Activated CD4-positive, alpha-beta T cell treated with anti-CD3 and anti-CD28 coated beads, Interleukin-2, Interleukin-4, amounts not matched to agents 100 ng/mL and 50 ng/mL, durations not matched to agents 16 hours and 8 hours (primary cell): ENCODE results near the gene GSG1L.

Experiments
- DNase-seq: peaks from one replicate; pipeline ENCODE4 v3.0.0-alpha.2; 2020; ENCODE audit warnings: low spot score

Gene GSG1L

GRCh38 chr16:27772093-27772825 is 291.3 kb downstream of the GSG1L start:
- DNase-seq: no peak

DNA sequence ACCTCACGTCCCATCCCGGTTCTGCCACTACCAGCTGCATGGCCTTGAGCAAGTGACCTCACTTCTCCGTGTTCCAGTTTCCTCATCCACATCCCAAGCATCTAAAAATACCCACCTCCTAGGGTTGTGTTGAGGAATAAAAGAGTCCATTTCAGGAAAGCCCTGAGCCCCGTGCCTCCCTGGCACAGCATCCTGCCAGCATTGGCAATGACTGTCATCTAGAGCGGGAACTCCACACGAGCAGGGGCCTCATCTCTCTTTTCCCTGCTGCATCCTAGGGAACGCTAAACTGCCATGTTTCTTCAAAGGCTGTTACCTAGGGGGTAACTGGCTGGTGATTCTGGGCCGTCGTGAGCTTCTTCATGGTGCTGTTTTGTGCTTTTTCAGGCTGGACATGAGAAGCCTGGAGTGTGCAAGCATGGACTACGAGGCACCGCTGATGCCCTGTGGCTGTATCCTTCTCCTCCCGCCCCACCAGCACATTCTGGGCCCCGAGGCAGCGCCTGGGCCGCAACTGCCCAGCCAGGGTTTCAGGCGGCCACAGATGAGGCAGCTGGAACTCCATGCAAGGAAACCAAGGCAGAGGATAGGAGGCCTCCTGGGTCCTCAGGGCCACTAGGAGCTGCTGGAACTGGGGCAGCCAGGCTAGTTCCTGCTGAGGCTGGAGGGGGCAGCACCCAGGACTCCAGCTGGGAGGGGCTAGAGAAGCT is 292.2 kb downstream of the GSG1L start:
- DNase-seq: no peak

DNA sequence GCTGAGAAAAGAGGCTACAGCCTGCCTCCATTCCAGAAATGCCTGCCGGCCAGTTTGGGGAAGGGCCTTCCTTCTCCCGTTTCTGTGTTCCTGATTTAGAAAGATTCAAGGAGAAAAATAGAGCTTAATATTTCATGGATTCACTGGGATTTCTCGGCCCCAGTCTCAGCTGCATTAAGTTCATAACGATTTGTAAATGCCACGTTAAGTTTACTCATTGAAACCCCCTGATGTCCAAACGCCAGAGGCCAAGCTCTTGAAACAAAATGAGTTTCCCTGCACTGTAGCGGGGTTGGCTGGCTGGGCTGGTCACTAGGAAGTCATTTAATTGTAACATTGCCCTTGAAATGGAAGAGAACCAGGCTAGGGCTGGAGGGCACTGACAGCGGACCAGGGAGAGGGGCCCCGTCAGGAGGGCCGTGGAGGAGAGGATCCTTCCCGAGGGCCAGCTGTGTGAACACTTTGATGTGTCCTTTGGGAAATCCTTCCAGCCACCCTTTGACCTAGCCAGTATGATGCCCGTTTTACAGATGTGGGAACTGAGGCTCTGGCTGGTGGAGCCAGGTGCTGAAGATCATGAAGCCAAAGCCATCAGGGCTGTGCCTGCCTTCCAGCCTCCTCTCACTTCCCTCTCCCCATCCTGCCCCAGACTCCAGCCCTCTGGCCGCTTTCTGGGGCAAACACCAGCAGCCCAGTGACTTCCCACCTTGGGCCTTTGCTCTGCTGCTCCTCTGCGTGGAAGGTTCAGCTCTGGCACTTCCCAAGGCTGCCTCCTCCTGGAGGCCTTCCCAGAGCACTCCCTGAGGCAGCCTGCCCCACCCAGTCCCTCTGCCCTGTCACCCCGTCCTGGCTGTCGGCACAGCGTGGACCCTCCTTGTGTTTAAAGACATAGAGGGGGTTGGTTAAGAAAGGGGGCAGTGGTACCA is 293.0 kb downstream of the GSG1L start:
- no peak for DNase-seq

DNA sequence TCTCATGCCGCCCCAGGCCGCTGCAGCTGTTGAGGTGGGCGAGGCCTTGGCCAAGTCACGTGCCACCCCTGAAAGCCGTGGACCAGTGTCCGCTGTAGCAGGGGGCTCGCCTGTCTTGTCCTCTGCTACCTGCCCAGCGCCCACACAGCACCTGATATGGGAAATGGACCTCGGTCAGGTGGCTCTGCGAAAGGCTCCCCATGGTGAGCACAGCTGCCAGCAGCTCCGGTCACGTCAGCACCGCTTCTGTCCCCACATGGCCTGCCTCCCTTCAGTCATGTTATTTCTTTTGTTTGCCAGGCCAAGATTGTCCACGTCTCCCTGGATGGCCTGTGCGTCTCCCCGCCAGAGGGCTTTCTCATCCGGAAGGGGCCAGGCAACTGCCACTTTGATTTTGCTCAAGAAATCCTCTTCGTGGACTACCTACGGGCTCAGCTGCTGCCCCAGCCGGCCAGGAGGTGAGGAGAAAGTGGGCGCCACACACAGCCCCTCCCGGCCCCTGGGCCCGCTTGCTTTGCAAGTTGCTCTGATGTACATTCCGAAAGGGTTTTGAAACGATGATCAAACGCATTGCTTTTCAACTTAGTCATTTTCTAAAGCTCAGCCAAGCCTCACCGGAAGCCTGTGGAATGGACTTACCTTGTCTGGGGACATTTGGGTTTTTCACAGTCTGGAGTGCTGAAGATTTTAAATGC is 293.8 kb downstream of the GSG1L start:
- no peak for DNase-seq

GRCh38 chr16:27768651-27769272 is 294.8 kb downstream of the GSG1L start:
- no peak for DNase-seq

- no peak for DNase-seq
Observed at GRCh38 chr16:27767971-27768591, 295.4 kb downstream of the GSG1L start.

DNA sequence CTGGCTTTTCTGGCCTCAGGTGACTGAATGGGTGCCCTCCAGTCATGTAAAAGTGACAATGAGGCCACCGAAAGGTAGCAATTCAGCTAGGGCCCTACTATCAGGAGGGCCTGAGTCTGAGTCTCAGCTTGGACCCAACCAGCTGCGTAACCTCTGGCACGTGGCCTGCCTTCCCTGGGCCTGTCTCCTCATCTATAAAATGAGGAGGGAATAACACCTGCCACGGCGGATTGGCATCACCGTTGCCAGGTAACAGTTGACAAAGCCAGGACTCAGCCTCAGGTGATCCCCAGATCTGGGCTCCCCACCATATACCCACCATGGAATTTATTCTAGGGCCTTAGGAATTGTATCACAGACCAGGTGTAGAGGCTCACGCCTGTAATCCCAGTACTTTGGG is 296.4 kb downstream of the GSG1L start:
- no peak for DNase-seq

GRCh38 chr16:27766236-27766925 is 297.1 kb downstream of the GSG1L start:
- DNase-seq: no peak

GRCh38 chr16:27764869-27765675 is 298.4 kb downstream of the GSG1L start:
- no peak for DNase-seq

GRCh38 chr16:27764427-27764826 is 299.1 kb downstream of the GSG1L start:
- no peak for DNase-seq

- DNase-seq: no peak
Observed at GRCh38 chr16:27762441-27762840, 301.1 kb downstream of the GSG1L start.

DNA sequence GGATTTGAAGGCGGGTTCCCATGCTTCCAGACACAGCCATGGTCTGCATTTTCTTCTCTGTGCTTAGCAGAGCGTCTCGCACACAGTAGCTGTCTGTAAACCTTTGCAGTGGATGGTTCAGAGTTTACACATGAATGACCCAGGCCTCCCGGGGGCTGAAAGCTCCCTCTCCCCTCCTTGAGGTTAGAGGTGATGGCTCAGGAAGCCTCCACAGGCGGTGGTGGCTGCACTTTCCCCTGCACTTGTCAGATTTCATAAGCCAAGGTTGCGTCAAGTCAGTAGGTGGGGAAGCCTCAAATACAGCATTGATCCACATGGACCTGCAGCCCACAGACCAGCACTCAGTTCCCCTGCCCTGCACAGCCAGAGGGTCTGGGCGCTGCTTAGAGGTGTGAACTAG is 301.7 kb downstream of the GSG1L start:
- no peak for DNase-seq

DNA sequence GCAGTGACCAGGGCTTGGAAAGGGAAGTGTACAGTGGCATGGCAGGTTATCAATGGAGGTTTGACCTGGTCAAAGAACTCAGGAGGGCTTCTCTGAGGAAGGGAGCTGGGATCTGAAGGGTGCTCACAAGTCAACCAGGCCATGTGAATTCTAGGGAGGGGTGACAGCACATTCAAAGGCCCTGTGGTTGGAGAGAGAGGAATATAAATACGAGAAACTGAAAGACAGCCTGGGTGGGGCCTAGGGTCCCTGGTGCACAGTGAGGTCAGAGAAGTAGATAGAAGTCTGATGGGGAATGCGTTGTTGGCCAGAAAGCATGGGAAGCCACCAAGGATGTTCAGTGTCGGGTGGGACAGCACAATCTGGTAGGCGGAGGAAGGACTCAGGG is 302.7 kb downstream of the GSG1L start:
- no peak for DNase-seq

- DNase-seq: no peak
Observed at GRCh38 chr16:27759967-27760788, 303.3 kb downstream of the GSG1L start.

GRCh38 chr16:27759301-27759871 is 304.1 kb downstream of the GSG1L start:
- no peak for DNase-seq

- DNase-seq: no peak
Observed at GRCh38 chr16:27758544-27758943, 305.0 kb downstream of the GSG1L start.

GRCh38 chr16:27756206-27756970 is 307.1 kb downstream of the GSG1L start:
- no peak for DNase-seq
